ENCODE results near the gene PRPF31. TPM values are rescaled to one million over a fixed set of nuclear protein-coding genes. Genes with fewer than 3 reads are reported as not detected.

Gene PRPF31
- total RNA-seq, 1 donor from 2014 or later: 89.8 TPM

DNA sequence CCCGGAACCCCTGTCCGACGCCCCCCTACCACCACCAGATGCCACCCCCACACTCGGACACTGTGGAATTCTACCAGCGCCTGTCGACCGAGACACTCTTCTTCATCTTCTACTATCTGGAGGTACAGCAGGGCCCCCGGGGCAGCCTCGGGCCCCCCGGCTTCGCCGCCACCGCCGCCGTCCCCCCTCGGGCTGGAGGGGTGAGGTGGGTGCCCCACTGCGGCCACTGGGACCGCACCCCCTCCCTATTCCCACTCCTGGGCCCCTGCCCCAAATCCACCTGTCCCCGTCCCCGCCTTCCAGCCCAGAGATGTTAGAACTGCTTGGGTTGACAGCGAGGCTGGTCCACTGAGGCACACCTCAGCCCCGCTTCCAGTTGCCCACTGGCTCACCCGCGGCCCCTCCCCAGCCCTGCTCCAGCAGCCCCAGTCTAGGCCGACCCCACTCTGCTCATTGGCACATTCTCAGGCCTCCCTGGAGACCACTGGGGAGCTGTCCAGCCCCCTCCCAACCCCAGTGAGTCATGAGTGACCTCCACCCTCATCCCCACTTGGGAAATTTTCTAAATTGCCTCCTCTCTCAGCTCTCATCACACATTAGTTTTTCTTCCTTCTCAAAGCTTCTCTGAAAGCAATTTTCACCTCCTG lies 37.4 kb downstream of the PRPF31 start:
- no peak overlapping the region for H3K4me3 Mint-ChIP-seq

DNA sequence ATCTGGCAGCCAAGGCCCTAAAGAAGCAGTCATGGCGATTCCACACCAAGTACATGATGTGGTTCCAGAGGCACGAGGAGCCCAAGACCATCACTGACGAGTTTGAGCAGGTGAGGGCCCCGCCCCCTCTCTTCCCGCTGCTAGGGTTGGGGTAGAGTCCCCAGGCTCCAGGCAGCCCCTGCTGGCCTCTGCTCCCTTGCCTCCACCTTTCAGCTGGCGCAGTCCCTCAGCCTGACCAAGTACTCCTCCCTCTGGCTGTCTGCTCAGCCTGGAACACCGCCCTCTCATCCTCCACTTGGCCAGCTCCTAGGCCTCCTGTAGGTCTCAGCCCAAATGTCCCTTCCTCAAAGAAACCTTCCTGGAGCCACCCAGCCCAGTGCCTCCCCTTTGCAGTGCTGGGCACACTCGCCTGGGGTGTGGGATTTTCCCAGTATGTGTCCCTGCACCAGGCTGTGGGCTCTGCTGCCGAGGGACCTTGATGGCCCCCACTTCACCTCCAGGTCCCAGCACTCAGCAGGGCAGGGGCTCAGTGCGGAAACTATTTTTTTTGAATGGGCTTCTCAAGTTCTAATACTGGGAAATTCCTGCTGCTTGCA lies 38.3 kb downstream of the PRPF31 start:
- Mint-ChIP-seq H3K36me3 (peaks cover 24% of the 10 kb centered on the region), H3K4me1 (ENCODE audit: unreplicated experiment) (no peaks in the 10 kb centered on the region), H3K4me3 (peak overlapping the region; percentile 25), H3K27me3 (no peaks in the 10 kb centered on the region), H3K9me3 (no peaks in the 10 kb centered on the region), H3K27ac (no peak overlapping the region)
- DNase-seq (ENCODE audit: extremely low spot score, unreplicated experiment): no peak
- TF ChIP-seq, protein P1, sequence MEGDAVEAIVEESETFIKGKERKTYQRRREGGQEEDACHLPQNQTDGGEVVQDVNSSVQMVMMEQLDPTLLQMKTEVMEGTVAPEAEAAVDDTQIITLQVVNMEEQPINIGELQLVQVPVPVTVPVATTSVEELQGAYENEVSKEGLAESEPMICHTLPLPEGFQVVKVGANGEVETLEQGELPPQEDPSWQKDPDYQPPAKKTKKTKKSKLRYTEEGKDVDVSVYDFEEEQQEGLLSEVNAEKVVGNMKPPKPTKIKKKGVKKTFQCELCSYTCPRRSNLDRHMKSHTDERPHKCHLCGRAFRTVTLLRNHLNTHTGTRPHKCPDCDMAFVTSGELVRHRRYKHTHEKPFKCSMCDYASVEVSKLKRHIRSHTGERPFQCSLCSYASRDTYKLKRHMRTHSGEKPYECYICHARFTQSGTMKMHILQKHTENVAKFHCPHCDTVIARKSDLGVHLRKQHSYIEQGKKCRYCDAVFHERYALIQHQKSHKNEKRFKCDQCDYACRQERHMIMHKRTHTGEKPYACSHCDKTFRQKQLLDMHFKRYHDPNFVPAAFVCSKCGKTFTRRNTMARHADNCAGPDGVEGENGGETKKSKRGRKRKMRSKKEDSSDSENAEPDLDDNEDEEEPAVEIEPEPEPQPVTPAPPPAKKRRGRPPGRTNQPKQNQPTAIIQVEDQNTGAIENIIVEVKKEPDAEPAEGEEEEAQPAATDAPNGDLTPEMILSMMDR (conservative IDR thresholded peaks at IDR 0.05): no peak

More for the DNA sequence above, 37.4 kb downstream of the PRPF31 start:
- Mint-ChIP-seq H3K36me3 (peaks cover 25% of the 10 kb centered on the region), H3K4me1 (ENCODE audit: unreplicated experiment) (no peaks in the 10 kb centered on the region), H3K27me3 (no peaks in the 10 kb centered on the region), H3K9me3 (no peaks in the 10 kb centered on the region), H3K27ac (no peak overlapping the region)
- TF ChIP-seq, protein P1 (conservative IDR thresholded peaks at IDR 0.05): no peak
- DNase-seq (ENCODE audit: extremely low spot score, unreplicated experiment): no peak

DNA sequence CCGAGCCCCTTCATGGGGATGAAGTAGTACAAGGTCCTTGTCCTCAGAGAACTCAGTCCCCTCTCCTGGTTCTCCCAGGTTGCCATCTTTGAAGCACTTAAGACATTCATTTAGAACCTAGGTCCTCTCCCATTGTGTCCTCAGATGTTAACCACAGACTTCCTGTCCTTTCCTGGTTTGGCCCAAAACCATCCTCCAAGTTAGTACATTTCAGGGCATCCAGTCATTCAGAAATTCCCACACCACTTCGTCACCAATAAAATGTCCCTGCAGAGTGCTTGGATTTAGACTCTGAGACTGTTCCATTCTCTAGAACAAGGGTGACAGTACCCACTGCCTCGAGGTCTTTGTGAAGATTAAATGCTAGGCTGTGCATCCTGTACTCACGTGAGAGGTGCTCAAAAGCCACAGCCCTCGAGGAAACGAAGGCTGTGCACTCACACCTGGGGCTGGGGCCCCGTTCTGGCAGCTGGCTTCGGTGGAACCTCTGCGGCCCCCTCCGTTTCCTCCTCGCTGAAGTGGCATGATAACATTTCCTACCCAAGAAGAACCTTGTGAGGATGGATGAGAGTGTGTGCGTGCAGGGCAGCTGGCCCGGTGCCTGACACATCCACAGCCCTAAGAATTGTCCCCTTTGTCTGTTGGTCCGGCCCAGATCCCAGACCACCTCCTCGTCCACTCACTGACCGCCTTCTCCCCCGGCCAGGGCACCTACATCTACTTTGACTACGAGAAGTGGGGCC lies 39.2 kb downstream of the PRPF31 start:
- TF ChIP-seq, protein P1 (conservative IDR thresholded peaks at IDR 0.05): no peak
- Mint-ChIP-seq H3K4me1 (ENCODE audit: unreplicated experiment) (peaks cover 5% of the 10 kb centered on the region), H3K27me3 (no peaks in the 10 kb centered on the region), H3K36me3 (peaks cover 23% of the 10 kb centered on the region), H3K9me3 (no peaks in the 10 kb centered on the region), H3K4me3 (peak overlapping the region; percentile 25), H3K27ac (peak overlapping the region; percentile 9)
- no peak for DNase-seq (ENCODE audit: extremely low spot score, unreplicated experiment)

DNA sequence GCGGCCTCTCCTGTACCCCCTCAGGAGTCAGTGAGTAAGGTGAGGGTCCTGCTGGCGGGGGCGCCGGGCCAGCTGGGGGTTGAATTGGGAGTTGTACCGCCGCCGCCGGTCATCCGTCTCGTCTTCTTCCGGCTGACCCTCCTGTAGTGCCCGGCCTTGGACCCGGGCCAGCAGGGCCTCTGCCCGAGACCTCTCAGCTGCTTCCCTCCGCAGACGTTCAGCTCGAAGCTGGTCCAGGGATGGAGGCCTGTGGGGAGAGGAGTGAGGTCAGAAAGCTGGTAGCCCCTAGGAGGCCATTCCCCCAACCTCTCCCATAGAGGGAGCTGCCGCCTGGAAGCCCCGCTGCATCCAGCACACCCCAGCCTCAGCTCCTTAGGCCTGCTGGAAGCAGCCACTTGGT lies 40.1 kb downstream of the PRPF31 start:
- H3K27me3 Mint-ChIP-seq: no peaks in the 10 kb centered on the region
- DNase-seq (ENCODE audit: extremely low spot score, unreplicated experiment): no peak
- H3K4me1 Mint-ChIP-seq (ENCODE audit: unreplicated experiment): peaks cover 13% of the 10 kb centered on the region
- H3K9me3 Mint-ChIP-seq: no peaks in the 10 kb centered on the region
- H3K27ac Mint-ChIP-seq: peak overlapping the region; percentile 59
- peaks cover 20% of the 10 kb centered on the region for H3K36me3 Mint-ChIP-seq
- TF ChIP-seq, protein P1 (conservative IDR thresholded peaks at IDR 0.05): no peak
- no peak overlapping the region for H3K4me3 Mint-ChIP-seq

DNA sequence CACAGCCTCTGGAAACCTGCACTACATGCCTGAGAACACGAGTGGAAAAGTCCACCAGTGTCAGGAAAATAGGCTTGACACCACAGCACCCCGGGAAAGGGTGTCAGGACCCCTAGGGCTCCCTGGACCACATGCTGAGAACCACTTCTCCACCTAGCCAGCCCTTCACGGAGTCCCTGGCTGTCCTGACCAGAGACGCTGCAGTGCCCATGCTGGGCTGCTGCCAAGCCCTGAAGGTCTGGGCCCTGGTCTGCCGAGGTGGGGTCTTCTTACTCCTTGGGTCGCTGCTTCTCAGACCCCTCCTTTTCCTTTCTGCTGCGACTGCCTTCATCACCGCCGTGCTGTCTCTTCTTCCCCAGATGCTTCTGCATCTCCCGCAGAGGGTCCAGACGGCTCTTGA lies 40.9 kb downstream of the PRPF31 start:
- Mint-ChIP-seq H3K27me3 (no peaks in the 10 kb centered on the region), H3K4me3 (peak overlapping the region; percentile 81), H3K4me1 (ENCODE audit: unreplicated experiment) (peaks cover 17% of the 10 kb centered on the region), H3K36me3 (peaks cover 17% of the 10 kb centered on the region), H3K27ac (peak overlapping the region; percentile 92), H3K9me3 (no peaks in the 10 kb centered on the region)
- TF ChIP-seq, protein P1 (conservative IDR thresholded peaks at IDR 0.05): no peak
- no peak for DNase-seq (ENCODE audit: extremely low spot score, unreplicated experiment)

All from type B pancreatic cell (in vitro differentiated cells).